Ishikawa (cell line): ENCODE data around the gene PLA2G4D.

Experiments
- CREB1 ChIP-seq: IDR thresholded peaks from 2 replicates; pipeline ENCODE4 v1.6.1; 2012; ENCODE audit warnings: low read depth
- EP300 ChIP-seq: IDR thresholded peaks from 2 replicates; pipeline ENCODE4 v1.6.1; 2012; ENCODE audit warnings: borderline replicate concordance
- NFIC ChIP-seq: IDR thresholded peaks from 2 replicates; pipeline ENCODE4 v1.6.1; 2012
- RAD21 ChIP-seq: IDR thresholded peaks from 2 replicates; pipeline ENCODE4 v1.6.1; 2012; ENCODE audit warnings: low read depth
- TAF1 ChIP-seq: IDR thresholded peaks from 2 replicates; pipeline ENCODE4 v1.6.1; 2012; ENCODE audit warnings: low read depth, mild to moderate bottlenecking
- TCF12 ChIP-seq: IDR thresholded peaks from 2 replicates; pipeline ENCODE4 v1.6.1; 2012; ENCODE audit warnings: low read depth
- TEAD4 ChIP-seq: IDR thresholded peaks from 2 replicates; pipeline ENCODE4 v1.6.1; 2012
- YY1 ChIP-seq: IDR thresholded peaks from 2 replicates; pipeline ENCODE4 v1.6.1; 2012; ENCODE audit warnings: low read depth
- TF ChIP-seq, protein P1 (sequence below): IDR thresholded peaks from 2 replicates; pipeline ENCODE4 v1.6.1; 2012
- TF ChIP-seq, protein P2 (sequence below): IDR thresholded peaks from 2 replicates; pipeline ENCODE4 v1.6.1; 2012

- TF ChIP-seq TAF1 (no peak), EP300 (no peak), NFIC (peak; percentile 51), CREB1 (no peak), TCF12 (no peak), YY1 (no peak), RAD21 (no peak), TEAD4 (no peak)
- TF ChIP-seq, protein P1, sequence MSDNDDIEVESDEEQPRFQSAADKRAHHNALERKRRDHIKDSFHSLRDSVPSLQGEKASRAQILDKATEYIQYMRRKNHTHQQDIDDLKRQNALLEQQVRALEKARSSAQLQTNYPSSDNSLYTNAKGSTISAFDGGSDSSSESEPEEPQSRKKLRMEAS: no peak
- TF ChIP-seq, protein P2, sequence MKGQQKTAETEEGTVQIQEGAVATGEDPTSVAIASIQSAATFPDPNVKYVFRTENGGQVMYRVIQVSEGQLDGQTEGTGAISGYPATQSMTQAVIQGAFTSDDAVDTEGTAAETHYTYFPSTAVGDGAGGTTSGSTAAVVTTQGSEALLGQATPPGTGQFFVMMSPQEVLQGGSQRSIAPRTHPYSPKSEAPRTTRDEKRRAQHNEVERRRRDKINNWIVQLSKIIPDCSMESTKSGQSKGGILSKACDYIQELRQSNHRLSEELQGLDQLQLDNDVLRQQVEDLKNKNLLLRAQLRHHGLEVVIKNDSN: no peak
Observed at GRCh38 chr15:42107473-42107872, 13.1 kb upstream of the PLA2G4D start.
